NOMO-1 treated with dmso at 0.1 percent for 144 hours (cell line): ENCODE results near the gene CD3G.
"Not testable (repeated sequence)": the region's sequence is repeated elsewhere in the genome, so short reads cannot be mapped to it uniquely, and the experiment has no call there.

Experiments used
- DNase-seq: peaks from one replicate; lab custom pipeline; 2025; ENCODE audit not compliant: unreplicated experiment; lab: John Stamatoyannopoulos, UW

Gene CD3G

DNA sequence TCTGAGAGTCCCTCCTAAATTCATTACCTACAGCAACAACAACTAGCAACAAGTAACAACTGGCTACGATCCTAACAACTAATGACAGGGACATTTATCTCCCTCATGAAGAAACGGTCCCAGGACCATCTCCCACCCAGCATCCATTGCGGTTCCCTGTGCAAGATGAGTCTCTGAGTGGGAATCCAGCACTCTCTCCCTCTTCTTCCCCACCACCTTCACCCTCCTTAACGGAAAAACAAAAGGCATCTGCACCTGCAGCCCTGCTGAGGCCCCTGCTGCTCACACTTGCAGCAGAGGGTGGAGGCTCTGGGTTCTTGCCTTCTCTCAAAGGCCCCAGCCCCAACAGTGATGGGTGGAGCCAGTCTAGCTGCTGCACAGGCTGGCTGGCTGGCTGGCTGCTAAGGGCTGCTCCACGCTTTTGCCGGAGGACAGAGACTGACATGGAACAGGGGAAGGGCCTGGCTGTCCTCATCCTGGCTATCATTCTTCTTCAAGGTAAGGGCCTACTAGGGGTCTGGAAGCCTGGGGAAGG is at the start of gene CD3G:
TSS of gene CD3G (plus strand) at position 364 of the 535 bp plus-strand sequence. CDS start at position 444, 80 bp downstream.
- no peak for DNase-seq

DNA sequence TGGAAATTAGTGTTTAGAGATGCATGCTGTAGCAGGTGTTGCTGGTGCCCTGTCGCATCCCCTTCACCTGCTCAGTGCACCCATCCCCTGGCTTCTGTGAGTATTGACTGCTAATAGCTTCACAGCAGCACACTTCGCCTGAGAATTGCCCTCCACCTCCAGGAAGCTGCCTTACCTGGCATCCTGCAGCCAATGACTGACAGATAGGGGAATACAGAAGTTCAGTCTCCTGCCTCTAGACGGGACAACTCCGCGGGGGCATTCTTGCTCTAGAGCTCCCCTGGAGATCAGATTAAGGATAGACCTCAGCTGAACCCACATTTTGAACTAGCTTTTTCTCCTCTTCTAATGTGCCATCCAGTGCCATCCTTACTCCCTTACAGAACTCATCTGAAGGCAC is 48.9 kb upstream of the CD3G start:
- DNase-seq, result no peak

DNA sequence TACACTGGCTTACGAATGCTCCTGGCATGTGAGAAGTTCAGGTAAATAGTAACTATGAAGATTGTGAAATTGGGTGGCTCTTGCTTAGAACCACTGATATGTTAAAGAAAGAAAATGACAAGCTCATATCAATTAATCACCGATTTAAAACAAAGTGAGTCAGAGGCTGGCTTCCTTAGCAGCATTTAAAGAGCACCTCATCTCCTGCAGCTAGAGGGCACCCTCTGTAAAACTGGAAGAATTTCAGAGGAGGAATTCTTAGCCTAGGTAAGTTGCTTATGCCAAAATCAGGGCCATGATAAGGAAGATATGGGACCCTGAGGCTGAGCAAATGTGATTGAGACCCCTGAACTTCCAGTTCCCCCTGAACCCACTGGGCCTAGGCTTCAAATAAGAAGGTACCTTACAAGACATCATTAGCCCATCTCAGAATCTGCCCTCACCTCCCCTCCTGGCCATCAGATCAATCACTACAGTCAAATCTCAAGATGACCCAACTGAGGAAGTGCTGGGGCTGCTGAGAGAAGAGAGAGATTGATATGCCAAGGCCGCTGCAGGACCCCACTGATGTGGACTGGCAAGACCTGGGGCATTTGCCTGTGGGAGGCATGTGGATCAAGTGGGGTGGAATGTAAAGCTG is 48.2 kb upstream of the CD3G start:
- DNase-seq, result no peak

DNA sequence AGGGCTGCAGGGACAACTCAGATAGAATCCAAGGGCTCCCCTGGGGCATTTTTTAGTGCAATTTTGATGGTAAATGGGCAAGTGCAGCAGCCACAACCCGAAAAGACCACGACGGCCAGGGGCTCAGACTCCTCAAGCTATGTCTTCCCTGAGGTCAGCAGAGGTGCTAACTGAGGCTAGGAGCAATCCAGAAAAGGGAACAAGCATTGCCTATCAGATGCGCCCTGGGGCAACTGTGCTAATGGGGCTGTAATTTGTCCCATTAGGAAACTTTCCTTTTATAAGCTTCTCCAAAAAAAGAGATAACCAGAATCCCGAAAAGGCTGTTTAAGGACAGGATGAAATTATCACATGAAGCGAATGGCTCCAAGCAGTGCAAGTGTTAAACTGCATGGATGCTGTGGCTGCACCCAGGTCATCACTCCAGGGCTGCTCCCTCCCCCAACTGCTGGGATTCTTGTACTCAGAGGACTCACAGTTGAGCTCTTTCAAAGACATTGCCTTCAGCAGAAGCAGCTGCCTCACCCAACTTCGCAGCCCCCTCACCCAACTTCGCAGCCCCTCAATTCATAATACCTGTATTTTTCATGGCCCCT is 42.4 kb upstream of the CD3G start:
- DNase-seq, result no peak

DNA sequence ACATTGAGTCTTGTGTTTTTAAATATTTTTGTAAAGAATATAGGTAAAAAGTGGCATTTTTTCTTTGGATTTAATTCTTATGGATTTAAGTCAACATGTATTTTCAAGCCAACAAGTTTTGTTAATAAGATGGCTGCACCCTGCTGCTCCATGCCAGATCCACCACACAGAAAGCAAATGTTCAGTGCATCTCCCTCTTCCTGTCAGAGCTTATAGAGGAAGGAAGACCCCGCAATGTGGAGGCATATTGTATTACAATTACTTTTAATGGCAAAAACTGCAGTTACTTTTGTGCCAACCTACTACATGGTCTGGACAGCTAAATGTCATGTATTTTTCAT is 39.9 kb upstream of the CD3G start:
- no peak for DNase-seq

DNA sequence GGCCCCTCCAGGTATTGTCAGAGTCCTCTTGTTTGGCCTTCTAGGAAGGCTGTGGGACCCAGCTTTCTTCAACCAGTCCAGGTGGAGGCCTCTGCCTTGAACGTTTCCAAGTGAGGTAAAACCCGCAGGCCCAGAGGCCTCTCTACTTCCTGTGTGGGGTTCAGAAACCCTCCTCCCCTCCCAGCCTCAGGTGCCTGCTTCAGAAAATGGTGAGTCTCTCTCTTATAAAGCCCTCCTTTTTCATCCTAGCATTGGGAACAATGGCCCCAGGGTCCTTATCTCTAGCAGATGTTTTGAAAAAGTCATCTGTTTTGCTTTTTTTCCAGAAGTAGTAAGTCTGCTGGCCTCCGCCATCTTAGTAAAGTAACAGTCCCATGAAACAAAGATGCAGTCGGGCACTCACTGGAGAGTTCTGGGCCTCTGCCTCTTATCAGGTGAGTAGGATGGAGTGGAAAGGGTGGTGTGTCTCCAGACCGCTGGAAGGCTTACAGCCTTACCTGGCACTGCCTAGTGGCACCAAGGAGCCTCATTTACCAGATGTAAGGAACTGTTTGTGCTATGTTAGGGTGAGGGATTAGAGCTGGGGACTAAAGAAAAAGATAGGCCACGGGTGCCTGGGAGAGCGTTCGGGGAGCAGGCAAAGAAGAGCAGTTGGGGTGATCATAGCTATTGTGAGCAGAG is 39.4 kb upstream of the CD3G start, which contains the start of gene CD3E:
TSS of gene CD3E (plus strand) at position 163 of the 681 bp plus-strand sequence. CDS start at position 386, 223 bp downstream.
- DNase-seq, result no peak

DNA sequence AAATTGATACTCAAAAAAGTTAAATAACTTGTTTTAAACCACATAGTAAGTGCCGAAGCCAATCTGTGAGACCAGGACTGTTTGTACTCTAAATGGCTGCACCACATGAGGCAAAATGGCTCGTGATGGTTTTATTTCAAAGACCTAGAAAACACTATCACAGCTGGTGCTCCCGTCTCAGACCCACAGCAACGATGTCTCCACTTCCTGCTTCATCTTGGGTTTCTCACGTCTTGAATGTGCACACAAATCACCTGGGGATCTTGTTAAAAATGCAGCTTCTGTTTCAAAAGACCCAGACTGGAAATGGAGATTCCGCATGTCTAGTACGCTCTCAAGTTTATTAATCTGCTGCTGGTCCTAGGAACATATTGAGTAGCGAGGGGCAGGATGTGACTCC is 38.4 kb upstream of the CD3G start:
- DNase-seq, result no peak

DNA sequence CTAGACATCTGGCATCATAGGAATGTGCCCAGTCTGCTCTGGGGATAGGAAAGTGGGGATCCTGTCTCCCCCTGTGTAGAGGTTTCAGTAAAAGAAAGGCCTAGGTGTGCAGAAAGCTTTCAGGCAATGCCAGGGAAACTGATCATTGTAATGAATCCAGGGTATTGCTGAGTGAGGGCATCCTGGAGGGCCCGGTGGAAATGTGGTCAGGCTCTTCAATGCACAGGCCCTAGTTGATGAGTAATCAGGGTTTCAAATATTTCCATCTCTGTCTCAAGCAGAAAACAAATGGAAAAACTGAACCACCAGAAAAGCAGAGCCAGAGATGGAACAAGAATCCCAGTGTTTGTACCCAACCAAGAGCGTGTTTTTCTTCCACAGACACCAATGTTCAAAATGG is 37.6 kb upstream of the CD3G start:
- no peak for DNase-seq

DNA sequence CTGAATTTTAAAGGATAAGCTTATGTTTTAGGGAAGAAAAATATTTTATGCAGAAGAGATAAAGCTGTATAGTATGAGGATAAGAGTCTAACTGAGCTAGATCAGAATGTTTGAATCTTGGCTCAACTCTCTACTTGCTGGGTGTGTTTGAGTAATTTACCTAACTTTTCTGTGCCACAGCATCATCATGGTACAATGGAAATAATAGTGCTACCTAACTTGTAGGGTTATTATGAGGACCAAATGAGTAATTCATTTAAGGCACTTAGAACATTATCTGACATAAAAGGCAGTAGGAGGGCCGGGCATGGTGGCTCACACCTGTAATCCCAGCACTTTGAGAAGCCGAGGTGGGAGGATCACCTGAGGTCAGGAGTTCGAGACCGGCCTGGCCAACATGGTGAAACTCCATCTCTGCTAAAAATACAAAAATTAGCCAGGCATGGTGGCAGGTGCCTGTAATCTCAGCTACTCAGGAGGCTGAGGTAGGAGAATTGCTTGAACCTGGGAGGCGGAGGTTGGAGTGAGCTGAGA is 35.1 kb upstream of the CD3G start:
- DNase-seq, result not testable (repeated sequence)

DNA sequence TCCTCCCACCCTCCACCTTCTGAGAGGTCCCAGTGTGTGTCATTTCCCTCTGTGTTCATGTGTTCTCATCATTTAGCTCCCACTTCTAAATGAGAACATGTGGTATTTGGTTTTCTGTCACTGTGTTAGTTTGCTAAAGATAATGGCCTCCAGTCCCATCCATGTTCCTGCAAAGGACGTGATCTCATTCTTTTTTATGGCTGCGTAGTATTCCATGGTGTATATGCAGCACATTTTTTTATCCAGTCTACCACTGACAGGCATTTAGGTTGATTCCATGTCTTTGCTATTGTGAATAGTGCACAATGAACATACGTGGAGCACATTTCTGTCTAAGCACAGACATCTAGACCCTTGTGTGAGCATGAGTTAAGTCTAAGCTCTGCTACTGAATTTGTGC is 33.9 kb upstream of the CD3G start:
- DNase-seq, result no peak

DNA sequence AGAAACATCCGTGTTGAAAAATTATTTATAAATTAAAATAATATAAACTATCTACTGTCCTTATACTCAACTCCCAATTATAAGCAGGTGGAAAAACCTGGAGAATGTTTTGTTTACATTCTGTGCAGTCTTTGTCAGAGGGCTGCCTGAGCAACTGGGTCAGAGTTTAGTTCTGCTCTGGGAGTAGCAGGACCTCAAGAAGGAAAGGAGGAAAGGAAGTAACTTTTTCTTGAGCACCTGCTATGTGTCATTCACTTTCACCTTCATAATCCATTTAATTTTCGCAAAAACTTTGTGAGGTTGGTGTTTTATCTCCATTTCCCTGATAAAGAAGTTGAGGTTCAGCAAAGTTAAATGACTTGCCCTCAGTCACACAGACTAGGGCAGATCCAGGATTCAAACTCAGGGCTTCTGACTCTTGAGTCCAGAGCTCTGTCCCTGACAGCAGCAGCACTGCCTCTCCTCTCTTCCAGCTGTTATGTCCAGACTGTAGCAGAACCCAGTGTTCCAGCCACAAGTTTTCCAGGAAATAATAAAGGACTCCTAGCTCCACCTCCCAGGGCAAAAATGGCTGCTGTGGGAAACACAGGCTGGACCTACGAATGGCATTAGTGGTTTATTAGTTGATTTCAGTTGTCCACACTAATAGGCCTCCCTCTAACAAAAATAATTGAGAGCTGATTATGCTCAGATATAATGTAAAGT is 33.2 kb upstream of the CD3G start:
- DNase-seq, result no peak

DNA sequence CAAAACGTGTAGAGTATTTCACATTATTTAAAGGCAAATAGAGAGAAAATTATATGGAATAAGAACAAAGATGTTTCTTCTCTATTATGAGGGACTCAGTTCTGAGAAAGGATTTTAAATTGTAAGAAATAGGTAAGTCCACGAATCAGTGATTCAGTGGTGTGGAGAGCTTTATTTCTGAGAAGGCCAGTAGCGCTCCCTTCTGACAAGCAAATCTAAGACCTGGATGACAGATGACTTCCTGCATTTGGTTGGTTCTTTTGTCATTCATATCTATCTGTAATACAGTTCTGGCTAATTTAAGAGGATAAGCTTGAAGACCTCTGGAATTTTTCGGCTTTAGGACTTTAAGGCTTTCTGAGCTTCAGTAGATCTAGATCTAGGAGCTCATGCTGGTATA is 32.6 kb upstream of the CD3G start:
- no peak for DNase-seq

DNA sequence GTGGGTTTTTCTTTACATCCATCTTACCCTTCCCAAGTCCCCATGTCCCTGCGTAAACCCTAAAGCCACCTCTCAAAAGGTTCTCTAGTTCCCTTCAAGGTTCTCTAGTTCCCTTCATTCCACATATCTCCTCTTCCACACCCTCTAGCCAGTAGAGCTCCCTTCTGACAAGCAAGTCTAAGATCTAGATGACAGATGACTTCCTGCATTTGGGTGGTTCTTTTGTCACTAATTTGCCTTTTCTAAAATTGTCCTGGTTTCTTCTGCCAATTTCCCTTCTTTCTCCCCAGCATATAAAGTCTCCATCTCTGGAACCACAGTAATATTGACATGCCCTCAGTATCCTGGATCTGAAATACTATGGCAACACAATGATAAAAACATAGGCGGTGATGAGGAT is 31.8 kb upstream of the CD3G start:
- DNase-seq, result no peak

DNA sequence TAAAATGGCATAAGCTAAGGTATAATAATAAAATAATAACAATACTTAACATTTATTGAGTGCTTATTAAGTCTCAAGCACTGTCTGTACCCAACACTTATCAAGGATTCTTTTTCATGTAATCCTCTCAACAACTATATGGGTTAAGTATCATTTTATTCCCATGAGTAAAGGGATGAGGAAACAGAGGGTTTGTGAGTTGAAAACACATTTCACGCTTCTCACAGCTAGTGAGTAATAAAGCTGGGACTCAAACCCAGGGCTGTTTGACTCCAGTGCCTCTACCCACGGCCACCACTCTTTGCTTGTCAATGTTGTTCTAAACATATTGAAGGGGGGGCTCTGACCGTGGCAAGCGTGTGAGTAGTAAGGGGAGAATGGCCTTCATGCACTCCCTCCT is 30.9 kb upstream of the CD3G start:
- DNase-seq, result no peak

DNA sequence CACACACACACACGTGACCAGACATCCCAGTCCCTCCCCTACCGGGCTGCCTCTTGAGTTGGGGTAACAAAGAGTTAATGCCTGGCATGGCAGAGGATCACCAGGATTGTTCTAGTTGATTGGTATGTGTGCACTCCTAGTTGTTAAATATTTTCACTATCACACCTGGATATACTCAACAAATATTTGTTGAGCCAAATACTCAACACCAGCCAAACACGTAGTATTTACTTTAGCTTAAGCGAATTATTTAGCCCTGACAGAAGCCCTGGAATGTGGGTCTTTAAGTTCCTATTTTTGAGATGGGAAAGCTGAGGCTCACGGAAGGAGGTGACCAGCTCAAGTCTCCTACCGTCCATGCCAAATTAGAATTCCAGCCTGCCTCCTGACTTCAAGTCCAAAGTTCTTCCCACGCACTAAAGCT is 29.1 kb upstream of the CD3G start:
- DNase-seq, result no peak

DNA sequence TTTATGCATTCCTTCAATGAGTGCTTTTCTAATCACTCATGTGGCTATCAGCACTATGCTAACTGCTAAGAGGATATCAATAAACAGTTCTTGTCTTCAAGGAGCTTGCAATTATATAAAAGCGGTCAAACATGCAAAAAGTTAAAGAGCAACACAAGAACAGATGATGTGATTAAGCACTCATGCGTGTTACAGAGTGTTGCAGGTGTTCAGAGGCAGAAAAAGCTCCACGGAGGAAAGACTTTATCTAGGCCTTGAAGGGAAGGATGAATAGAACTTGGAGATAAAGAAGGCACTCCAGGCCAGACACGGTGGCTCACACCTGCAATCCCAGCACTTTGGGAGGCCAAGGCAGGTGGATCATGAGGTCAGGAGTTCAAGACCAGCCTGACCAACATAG is 26.0 kb upstream of the CD3G start:
- DNase-seq, result no peak

DNA sequence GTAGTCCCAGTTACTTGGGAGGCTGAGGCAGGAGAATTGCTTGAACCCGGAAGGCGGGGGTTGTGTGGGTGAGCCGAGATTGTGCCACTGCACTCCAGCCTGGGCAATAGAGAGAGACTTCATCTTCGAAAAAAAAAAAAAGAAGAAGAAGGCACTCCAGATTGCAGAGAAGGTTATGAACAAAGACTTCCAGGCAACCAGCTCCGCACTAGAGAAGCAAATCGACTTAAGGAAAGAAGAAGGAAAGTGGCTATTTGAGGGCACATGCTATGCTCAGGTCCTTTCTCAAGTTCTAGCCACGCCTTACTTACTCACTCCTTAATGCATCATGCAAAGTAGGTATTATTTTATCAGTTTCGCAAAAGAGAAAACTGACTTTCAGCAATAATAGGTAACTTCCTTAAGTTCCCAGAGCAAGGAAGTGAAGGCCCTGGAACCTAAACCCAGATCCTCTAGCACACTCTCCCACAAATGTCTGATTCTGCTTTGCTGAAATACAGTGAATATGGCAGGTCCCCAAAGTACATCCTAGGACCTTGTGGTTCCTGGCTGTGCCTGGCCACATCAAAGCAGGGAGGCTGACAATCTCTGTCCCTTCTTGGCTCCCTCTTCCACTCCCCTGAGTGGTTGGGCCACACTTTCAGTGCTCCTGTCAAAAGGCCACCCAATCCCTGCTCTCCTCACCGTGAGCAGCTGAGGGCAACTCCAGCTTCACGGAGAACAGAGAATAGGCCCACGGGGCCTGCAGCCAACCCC is 25.4 kb upstream of the CD3G start:
- peak; percentile 29 for DNase-seq

DNA sequence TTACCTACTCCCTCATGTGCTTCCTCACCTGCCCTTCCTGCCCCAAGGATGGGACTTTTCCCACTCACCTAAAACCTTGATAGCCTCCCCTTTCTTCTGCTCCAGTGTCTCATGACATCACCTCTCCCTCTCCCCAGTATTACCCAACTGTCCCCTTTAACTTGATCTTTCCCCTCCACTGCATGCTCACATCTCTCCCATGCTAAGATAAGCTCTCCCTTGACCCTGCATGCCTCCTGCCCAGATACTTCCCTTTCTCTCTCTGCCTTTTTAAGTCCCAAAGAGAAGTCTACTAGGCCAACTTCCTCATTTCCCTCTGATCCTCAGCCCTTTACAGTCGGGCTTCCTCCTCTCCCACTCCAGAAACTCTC is 24.8 kb upstream of the CD3G start:
- DNase-seq, result peak; percentile 57

DNA sequence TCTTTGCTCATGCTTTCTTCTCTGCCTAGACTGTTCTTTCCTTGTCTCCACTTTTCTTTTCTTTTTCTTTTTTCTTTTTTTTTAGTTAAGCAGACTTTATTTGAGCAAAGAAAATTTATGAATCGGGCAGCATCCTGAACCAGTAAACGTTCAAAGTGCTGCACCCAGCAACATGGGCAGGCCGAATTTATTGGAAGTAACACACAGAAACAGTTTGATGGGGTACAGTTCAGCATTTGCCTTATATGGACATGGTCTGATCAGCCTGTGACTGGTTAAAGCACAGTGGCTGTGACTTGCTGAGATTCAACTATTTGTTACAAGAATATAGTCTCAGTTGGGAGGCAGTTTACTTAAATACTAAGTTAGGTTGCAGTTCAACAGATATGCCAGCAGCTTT is 23.6 kb upstream of the CD3G start:
- DNase-seq, result no peak

DNA sequence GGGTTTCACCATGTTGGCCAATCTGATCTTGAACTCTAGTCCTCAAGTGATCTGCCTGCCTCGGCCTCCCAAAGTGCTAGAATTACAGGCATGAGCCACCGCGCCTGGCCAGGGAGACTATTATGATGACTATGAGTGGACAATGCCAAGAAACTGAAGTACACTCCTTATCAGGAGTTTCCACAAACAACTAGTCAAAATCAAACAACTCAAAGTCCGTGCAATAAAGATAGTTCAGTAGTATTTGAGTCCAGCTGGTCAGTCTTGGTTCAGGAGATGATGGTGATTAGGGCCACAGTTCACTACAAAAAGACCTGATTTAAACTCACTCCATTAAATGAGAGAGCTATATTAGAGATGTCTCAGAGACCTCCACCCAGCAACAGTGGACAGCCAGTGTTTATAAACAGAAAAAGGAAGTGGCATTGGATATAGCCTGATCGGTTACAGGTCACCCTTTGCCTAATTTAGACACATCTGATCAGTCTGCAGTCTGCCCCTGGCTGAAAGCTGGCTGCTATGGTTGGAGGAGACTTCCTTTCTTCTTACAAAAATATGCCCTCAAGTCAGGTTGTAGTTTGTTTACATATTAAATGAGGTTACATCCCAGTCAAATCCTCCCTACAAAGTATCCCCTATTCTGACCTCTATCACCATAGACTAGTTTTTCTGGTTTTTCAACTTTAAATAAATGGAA is 22.6 kb upstream of the CD3G start:
- peak; percentile 33 for DNase-seq
